NB4 (cell line): Measurements from ENCODE around the gene KCNQ1.

ENCODE experiments used
- DNase-seq: peaks from one replicate; pipeline ENCODE4 v3.0.0; 2010; ENCODE audit warnings: low read depth
- H3K4me3 ChIP-seq: one replicate; pipeline ENCODE4 v1.5.1; 2011; ENCODE audit warnings: mild to moderate bottlenecking, low read depth, low read length, moderate library complexity
- MYC ChIP-seq: IDR thresholded peaks from 2 replicates; pipeline ENCODE4 v1.6.1; 2011; ENCODE audit warnings: low read depth, low read length
- POLR2A ChIP-seq: IDR thresholded peaks from 2 replicates; pipeline ENCODE4 v1.6.1; 2011; ENCODE audit warnings: mild to moderate bottlenecking; ENCODE audit not compliant: insufficient read length; ENCODE audit errors: extremely low read depth
- TF ChIP-seq, protein P1 (sequence below): IDR thresholded peaks from one replicate; pipeline ENCODE4 v1.5.1; 2012; ENCODE audit warnings: low read depth, low read length
- TF ChIP-seq, protein P2 (sequence below): IDR thresholded peaks from 2 replicates; pipeline ENCODE4 v1.6.1; 2011; ENCODE audit warnings: low read depth, low read length

Gene KCNQ1

DNA sequence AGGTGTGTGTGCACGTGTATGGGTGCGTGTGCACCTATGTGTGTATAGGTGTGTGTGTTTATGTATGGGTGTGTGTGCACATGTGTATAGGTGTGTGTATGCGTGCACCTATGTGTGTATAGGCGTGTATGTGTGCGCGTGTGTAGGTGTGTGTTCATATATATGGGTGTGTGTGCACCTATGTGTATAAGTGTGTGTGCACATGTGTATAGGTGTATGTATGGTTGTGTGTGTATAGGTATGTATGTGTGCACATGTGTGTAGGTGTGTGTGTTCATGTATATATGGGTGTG, 26.9 kb downstream of the KCNQ1 start:
- H3K4me3 ChIP-seq = no peak overlapping the region
- TF ChIP-seq, protein P1, sequence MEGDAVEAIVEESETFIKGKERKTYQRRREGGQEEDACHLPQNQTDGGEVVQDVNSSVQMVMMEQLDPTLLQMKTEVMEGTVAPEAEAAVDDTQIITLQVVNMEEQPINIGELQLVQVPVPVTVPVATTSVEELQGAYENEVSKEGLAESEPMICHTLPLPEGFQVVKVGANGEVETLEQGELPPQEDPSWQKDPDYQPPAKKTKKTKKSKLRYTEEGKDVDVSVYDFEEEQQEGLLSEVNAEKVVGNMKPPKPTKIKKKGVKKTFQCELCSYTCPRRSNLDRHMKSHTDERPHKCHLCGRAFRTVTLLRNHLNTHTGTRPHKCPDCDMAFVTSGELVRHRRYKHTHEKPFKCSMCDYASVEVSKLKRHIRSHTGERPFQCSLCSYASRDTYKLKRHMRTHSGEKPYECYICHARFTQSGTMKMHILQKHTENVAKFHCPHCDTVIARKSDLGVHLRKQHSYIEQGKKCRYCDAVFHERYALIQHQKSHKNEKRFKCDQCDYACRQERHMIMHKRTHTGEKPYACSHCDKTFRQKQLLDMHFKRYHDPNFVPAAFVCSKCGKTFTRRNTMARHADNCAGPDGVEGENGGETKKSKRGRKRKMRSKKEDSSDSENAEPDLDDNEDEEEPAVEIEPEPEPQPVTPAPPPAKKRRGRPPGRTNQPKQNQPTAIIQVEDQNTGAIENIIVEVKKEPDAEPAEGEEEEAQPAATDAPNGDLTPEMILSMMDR = no peak
- TF ChIP-seq POLR2A = no peak
- no peak for TF ChIP-seq MYC
- TF ChIP-seq, protein P2, sequence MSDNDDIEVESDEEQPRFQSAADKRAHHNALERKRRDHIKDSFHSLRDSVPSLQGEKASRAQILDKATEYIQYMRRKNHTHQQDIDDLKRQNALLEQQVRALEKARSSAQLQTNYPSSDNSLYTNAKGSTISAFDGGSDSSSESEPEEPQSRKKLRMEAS = no peak
- no peak for DNase-seq

DNA sequence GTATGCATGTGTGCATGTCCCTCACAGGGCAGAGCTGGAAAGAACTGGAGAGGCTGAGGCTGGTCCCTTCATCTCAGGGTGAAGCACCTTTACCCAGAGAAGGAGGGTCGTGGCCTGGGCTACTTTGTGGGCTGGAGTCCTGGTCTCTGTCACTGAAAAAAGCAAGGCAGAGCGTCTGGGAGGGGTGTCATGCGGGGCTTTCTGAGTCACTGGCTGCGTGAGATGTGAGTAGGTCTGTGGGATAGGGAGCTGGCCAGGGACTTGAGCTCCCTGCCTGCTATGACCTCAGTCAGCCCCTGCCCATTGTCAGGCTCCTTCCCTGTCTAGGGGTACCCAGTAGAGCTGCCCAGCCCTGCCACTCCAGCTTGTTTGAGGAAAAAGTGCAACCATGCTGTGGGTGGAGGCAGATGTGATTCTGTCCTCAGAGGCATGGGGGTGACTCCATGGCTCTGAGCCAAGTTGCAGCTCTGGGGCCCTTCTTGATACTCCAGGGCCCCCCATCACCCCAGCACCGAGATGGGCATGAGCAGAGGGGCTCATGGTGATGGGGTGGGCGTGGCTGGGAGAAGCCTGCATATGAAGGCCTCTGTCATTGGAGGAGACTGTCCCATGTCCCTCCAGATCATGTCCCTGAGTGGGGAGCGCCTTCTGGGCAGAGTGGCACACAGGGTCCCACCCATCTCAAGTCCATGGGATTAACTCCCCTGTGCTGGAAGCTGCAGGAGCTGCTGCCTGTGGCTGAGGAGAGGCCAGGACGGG, 27.8 kb downstream of the KCNQ1 start:
- DNase-seq = no peak
- H3K4me3 ChIP-seq = no peak overlapping the region
- TF ChIP-seq POLR2A (no peak), MYC (no peak)
- TF ChIP-seq, protein P2 = no peak

DNA sequence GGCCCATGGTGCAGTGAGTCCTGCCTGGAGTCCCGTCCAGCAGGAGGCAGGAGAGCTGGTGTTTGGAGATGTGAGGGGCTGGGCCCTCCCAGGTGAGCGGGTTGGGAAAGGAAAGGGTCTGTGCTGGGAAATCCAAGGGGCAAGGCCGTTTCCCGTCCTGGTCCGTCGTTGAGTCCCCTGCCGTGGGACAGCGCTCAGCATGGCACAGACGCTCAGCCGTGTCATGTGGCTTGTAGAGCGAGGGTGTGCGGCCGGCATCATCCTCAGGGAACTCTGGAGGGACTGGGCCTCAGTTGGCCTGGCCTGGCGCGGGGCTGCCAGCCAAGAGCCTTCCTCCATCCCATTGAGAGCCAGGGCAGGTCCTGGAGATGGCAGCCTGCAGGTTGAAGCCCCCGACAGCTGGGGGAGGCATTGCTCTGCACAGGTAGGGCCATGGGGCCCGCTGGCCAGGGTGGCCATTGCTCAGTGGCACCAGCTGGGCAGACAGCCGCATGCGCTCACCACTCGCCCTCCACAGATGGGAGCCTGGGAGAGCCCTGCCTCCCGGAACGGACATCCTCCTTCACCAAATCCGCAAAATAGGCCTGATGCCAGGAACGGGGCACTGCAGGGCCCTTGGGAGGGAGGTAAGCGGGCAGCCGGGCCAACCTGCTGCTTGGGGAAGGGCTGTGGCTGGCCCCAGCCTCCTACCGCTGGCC, 28.7 kb downstream of the KCNQ1 start:
- no peak for TF ChIP-seq POLR2A
- TF ChIP-seq, protein P2 = no peak
- H3K4me3 ChIP-seq = no peak overlapping the region
- no peak for DNase-seq

DNA sequence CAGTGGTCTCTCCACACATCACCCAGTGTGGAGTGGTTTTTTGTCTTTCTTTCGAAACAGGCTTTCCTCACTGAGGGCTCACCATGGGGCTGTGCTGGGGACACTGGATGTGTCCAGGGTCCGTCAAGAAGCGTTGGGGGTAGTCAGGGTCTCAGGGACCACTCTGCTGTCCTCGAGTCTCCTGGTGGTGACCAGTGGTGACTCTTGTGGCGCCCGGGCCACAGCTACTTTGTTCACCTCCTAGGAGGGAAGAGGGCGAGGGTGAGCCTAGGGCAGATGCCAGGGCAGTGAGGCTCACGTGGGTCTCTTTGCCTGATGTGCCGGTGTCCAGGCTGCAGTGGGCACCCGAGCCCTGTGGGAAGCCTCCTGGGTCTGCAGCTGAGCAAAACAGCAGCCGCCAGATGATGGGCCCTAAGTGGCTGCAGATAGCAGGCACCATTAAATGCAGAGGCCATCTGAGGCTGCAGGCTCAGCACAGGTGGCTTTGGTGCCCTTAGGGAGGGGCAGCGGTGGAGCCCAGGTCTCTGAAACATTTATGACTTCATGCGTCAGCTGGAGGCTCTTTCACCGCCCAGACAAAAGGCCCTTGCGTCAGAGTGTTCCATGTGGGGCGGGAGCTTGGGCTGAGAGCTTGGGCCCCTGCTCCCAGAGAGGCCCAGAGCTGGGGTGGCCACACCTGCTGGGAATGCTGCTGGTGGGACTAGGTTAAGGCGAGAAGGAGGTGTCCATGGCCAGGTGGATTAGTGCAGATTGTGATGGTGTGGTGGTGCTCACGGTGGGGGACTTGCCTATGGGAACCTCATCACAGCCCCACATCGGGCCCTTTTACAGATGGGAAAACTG, 29.5 kb downstream of the KCNQ1 start:
- DNase-seq = no peak
- TF ChIP-seq, protein P1 = no peak
- TF ChIP-seq POLR2A (no peak), MYC (no peak)
- TF ChIP-seq, protein P2 = no peak
- H3K4me3 ChIP-seq = no peak overlapping the region

DNA sequence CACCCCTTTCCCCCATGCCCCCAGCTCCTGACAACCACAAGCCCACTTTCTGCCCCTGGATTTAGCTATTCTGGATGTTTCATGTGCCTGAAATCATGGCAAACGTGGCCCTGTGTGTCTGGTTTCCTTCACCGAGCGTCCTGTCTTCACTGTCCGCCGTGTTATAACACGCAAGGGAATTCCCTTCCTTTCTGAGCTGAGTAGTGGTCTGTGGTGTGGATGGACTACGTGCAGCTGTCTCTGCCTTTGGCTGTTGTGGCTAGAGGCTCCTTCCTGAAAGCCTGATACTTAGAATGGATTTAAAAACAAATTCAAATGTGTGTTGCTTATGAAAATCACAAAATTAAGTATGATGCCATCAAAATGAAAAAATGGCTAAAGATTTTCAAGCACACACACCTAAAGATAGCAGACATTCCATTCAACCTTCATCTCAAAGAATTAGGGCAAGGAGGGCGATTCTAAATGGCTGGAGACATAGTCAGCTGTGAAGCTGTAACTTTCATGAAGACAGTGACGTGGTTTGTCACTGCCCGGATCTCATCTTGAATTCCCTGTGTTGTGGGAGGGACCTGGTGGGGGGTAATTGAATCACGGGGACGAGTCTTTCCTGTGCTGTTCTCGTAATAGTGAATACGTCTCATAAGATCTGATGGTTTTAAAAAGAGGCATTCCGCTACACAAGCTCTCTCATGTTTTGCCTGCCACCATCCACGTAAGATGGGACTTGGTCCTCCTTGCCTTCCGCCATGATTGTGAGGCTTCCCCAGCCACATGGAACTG, 30.5 kb downstream of the KCNQ1 start:
- H3K4me3 ChIP-seq = no peak overlapping the region
- no peak for DNase-seq
- TF ChIP-seq, protein P2 = no peak
- no peak for TF ChIP-seq POLR2A
- TF ChIP-seq, protein P1 = no peak

DNA sequence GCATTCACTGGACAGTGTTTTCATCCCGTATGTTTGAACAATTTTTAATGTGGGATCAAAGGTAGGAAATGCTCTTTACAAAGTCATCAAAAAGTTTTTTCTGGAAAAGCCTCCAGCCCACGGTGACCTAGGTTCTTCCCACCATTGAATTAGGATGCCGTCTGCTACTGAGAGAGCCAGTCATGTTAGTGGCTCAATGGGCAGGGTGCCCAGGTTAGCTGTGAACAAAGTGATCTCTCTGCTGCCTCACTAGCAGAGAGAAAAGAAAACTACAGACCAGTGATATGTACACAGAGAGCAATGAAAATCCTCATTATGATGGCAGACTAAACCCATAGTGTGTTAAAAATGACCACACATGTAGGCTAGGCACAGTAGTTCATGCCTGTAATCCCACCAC, 32.4 kb downstream of the KCNQ1 start:
- DNase-seq = no peak
- TF ChIP-seq POLR2A = no peak
- no peak overlapping the region for H3K4me3 ChIP-seq
